ENCODE results near the gene CSGALNACT2.
"Not testable (repeated sequence)": the region's sequence is repeated elsewhere in the genome, so short reads cannot be mapped to it uniquely, and the experiment has no call there.

CSGALNACT2 gene

GRCh38 chr10:43218206-43218950 is 80.1 kb downstream of the CSGALNACT2 start:
- no peak for DNase-seq

GRCh38 chr10:43218951-43219837 is 80.9 kb downstream of the CSGALNACT2 start:
- DNase-seq: no peak

GRCh38 chr10:43219848-43220247 is 81.6 kb downstream of the CSGALNACT2 start:
- DNase-seq: no peak

- not testable (repeated sequence) for DNase-seq
Measured at GRCh38 chr10:43220251-43220650, 82.0 kb downstream of the CSGALNACT2 start.

GRCh38 chr10:43220657-43221418 is 82.6 kb downstream of the CSGALNACT2 start:
- DNase-seq: peak; percentile 1

- no peak for DNase-seq
Measured at GRCh38 chr10:43221419-43222209, 83.4 kb downstream of the CSGALNACT2 start.

- DNase-seq: no peak
Measured at GRCh38 chr10:43222210-43222720, 84.0 kb downstream of the CSGALNACT2 start.

- no peak for DNase-seq
Measured at GRCh38 chr10:43223056-43223455, 84.8 kb downstream of the CSGALNACT2 start.

- DNase-seq: no peak
Measured at GRCh38 chr10:43224321-43224720, 86.1 kb downstream of the CSGALNACT2 start.

- DNase-seq: no peak
Measured at GRCh38 chr10:43225004-43225786, 87.0 kb downstream of the CSGALNACT2 start.

GRCh38 chr10:43225787-43226153 is 87.5 kb downstream of the CSGALNACT2 start:
- peak; percentile 55 for DNase-seq

GRCh38 chr10:43226441-43226840 is 88.2 kb downstream of the CSGALNACT2 start:
- no peak for DNase-seq

- DNase-seq: no peak
Measured at GRCh38 chr10:43226851-43227845, 88.9 kb downstream of the CSGALNACT2 start.

- DNase-seq: no peak
Measured at GRCh38 chr10:43227911-43228782, 89.9 kb downstream of the CSGALNACT2 start.

- DNase-seq: no peak
Measured at GRCh38 chr10:43228783-43229207, 90.5 kb downstream of the CSGALNACT2 start.

GRCh38 chr10:43229208-43230061 is 91.2 kb downstream of the CSGALNACT2 start:
- no peak for DNase-seq

- no peak for DNase-seq
Measured at GRCh38 chr10:43230101-43230908, 92.1 kb downstream of the CSGALNACT2 start.
